Right forelimb (tissue), 1 donor: ENCODE measurements around the gene PPAN.

ENCODE experiments used
- DNase-seq: peaks from one replicate; pipeline ENCODE4 v3.0.0-alpha.2; 2018

Gene PPAN

GRCh38 chr19:10114651-10115391, 8.7 kb downstream of the PPAN start:
- no peak for DNase-seq

DNA sequence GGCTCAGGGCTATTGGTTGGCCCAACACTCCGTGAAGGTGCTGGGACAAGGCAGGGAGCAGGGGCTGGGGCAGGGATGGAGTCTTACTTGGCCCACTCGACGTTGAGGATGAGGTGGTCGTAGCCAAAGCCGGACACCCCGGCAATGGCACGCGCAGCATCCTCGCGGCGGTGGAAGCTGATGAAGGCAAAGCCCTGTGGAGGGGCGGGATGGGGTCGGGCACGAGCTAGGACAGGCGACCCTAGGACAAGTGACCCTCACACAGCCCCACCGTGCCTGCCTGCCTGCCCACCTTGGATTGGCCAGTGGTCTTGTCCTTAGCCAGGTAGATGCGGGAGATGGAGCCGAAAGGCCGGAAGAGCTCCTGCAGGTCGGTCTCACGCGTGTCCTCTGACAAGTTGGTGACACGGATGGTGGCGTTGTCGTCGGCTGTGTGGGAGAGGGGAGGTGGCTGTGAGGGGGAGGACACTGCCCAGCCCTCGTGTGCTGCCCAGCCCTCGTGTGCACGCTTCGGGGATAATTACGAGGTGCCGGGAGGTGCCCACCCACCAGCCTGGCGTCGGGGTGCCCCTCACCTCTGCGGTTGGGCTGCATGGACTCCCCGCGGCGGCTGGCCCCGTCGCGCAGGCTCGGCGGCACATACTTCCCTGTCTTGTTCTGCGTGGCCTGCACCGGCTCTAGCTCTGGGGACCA, 9.4 kb downstream of the PPAN start:
- no peak for DNase-seq

GRCh38 chr19:10116085-10116865, 10.1 kb downstream of the PPAN start:
- no peak for DNase-seq

DNA sequence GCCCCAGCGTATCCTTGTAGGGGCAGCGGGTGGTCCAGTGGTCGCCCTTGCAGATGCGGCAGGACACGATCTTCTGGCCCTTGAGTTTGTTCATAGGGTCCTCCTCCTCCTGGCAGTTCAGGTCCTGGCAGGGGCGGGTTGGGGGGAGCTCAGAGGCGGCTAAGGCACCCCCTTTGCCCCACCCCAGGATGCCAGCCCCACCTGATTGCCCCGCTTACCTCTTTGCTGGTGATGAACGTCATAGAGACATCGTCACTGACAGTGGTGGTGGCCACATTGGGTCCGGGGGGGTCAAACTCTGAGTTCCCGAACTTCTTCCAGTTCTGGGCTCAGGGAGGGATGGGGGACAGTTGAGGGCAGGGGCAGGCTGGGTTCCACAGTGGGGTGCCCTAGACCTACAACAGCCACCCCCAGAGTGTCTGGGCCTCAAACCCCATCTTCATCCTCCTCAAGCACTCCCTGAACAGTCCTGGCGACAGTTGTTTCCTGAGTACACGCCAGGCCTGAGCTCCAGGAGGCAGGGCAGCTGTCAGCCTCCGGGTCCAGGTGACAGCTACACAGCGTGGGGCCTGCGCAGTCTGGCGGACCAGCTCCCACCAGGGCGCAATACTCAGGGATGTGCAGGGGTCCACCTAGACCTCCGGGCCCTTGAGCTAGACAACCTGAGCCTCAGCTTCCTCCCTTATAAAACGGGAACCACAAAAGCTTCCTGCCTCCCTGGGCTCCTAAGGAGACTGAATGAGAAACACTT, 10.9 kb downstream of the PPAN start:
- no peak for DNase-seq

GRCh38 chr19:10118960-10119359, 12.8 kb downstream of the PPAN start:
- DNase-seq, result no peak

- no peak for DNase-seq
These were observed 14.5 kb downstream of the PPAN start for GRCh38 chr19:10120538-10121189.

DNA sequence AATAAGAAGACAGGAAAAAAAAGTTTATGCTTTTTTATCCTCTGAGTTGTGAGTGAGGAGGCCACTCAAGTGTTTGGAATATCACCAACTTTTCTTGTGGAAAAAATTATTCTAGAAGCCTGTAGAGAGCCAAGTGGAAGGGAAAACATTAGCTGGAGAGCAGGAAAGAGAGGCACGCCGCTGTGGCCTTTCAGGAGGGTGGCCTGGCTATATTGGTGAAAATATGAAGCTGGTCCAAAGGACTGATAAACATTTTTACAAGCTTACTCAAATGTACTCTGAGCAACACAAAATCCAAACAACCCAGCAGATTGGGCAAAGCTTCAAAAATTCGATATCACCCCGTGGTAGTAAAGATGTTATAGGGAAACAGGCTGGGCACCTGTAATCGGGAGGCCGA, 15.9 kb downstream of the PPAN start:
- DNase-seq, result no peak

- no peak for DNase-seq
These were observed 18.3 kb downstream of the PPAN start for GRCh38 chr19:10124429-10124828.

DNA sequence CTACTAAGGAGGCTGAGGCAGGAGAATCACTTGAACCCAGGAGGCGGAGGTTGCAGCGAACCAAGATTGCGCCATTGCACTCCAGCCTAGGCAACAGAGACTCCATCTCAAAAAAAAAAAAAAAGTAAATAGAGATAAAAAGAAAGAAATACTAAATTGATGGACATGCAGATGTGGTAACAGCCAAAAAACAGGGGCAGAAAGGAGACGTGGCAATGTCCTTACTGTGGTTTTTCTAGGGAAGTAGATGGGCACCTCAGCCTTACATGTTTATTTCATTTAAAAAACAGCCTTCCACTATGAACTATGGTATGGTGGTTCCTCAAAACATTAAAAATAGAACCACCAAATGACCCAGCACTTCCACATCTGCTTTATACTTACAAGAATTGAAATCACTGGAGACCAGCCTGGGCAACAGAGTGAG, 20.1 kb downstream of the PPAN start:
- no peak for DNase-seq

- no peak for DNase-seq
These were observed 26.7 kb downstream of the PPAN start for GRCh38 chr19:10132905-10133304.

- no peak for DNase-seq
These were observed 27.4 kb downstream of the PPAN start for GRCh38 chr19:10133596-10133995.

- no peak for DNase-seq
These were observed 27.9 kb downstream of the PPAN start for GRCh38 chr19:10134040-10134439.

- no peak for DNase-seq
These were observed 29.6 kb downstream of the PPAN start for GRCh38 chr19:10135551-10136334.

DNA sequence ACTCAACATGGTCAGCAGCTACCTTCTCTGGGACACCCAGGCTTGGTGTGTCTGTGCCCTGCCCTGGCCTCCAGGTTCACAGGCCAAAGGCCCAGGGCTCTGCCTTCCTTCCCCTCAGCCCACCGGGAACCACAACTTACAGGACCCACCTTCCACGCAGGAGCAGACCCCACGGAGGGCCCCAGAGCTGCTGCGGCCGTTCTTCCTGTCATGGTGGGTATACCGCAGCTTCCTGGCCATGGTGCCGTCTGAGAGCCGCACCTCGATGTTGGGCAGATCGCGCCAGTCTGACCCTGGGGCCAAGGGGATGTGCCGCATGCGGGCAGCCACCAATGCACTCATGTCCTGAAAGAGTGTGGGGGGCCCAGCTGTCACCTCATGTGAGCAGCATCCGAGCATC, 30.8 kb downstream of the PPAN start:
- DNase-seq, result no peak

DNA sequence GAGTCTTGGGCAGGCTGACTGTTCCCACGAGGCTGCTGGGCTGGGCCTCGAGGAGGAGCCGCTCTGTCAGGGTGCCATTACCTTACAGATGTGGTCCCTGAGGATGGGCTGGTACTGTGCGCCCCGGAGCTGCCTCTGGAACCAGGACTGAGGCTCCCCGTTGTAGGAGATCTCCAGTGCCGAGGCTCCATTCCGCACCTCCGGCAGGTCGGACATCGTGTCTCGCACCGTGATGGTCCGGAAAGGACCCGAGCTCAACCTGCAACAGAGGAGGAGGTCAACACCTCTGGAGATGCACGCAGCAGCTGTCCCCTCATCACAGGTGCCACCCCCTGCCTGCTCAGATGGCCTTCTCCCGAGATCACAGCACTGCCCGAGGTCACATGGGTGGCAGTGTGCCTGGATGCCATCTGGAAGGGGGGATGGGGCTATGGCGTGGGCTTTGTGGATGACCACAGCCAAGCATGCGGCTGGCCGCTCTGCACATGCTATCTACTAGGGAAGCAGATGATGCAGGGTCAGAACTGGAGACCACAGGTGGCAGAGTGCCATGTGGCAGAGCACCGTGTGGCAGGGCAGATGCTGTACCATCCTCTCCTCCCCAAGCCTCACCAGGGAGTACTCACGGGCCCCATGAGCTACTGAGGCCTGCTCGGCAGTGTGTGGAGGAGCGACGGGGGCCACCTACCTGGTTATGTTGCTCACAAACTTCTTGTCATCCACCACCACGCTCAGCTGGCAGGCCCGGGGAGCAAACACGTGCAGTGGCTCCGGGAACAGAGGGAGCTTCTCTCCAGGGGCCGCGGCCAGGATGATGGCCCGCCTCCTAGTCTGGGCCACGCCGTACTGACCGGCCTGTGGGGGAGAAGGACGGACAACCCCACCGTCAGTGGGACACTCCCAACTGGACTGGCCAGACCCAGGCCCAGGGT, 31.9 kb downstream of the PPAN start:
- DNase-seq, result no peak

DNA sequence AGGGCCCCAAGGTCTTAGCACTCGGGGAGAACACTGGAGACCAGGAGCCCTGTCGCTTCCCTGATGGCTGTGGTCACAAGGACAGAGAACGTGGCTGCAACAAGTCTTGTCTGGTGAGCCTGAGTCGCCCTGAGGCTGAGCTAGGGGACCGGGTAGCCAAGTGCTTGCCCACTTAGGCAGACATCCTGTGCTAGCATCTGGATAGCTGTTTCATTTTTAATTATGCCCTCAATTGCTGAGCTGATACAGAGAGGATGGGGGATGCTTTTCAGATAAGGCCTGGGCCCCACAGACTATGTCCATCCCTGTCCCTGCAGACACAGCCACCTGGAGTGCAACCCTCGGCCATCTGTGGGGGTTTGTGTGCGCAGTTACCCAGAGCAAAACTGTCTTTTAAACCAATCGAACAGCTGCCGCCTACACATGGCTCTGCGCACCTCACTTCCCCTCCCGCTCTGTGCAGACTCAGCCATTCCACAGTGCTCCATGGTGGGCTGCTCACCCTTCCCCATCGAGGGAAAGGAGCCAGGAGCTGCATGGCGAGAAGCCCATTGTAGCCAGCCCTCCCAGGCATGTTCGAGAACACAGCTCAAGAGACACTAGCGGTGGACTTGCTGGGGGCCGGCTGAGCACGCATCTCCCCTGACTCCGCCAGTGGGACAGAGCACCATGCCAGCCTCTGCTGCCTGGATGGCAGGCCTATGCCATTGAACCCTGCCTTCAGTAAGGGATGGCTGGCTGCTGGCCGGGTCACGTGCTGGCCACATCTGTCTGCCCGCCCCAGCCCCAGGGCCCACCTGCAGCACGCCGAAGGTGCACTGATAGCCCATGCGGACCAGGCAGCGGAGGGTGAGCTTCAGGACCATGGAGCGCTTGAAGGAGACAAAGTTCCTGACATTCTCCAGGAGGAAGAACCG, 33.0 kb downstream of the PPAN start:
- DNase-seq, result no peak

DNA sequence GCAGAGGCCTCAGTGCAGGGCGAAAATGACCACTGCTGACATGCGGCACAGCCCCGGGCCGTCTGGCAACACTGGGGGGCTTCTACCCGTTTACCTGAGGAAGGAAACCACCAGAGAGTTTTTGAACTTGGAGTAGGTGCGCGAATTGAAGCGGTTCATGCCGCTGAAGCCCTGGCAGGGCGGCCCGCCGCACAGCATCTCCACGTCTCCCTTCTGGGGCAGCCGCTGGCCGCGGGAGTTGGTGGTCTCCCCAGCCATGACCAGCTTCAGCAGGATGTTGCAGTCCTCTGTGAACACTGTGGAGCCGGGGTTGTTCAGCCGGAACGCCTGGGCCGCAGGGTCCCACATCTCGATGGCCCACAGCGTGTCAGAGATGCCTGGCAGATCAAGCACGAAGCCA, 33.8 kb downstream of the PPAN start:
- no peak for DNase-seq

- no peak for DNase-seq
These were observed 35.3 kb downstream of the PPAN start for GRCh38 chr19:10141479-10141878.

DNA sequence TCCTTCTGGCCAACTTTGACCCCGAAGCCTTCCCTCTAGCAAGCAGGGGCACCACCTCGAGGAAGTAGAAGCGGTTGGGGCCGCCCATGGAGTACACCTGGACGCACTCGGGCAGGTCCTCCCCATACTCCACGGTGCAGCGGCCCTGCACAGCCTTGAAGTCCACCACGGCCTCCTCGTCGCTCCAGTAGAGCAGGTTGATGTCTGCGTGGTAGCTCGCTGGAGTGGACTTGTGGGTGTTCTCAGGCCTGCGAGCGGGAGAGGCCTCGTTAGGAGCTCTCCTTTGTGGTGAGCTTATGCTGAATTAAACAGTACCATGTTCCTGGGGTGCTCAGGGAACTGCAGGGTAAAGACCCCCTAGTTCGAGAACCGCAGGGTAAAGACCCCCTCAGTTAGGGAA, 35.8 kb downstream of the PPAN start:
- DNase-seq, result no peak
